GM21515 (cell line): ENCODE measurements around the gene ADGRF4.

ENCODE experiments used
- ATAC-seq: cut with Tn5 transposase; IDR thresholded peaks from one replicate; pipeline ENCODE4 v1.9.1; 2021; ENCODE audit not compliant: unreplicated experiment

Gene ADGRF4

GRCh38 chr6:47680724-47681123, 17.7 kb upstream of the ADGRF4 start:
- no peak for ATAC-seq

- ATAC-seq: no peak
Measured at GRCh38 chr6:47681201-47681990, 17.0 kb upstream of the ADGRF4 start.

GRCh38 chr6:47686411-47686810, 12.0 kb upstream of the ADGRF4 start:
- no peak for ATAC-seq

GRCh38 chr6:47687432-47687831, 10.9 kb upstream of the ADGRF4 start:
- no peak for ATAC-seq

- ATAC-seq: no peak
Measured at GRCh38 chr6:47690214-47690613, 8.2 kb upstream of the ADGRF4 start.

GRCh38 chr6:47690791-47691190, 7.6 kb upstream of the ADGRF4 start:
- no peak for ATAC-seq

GRCh38 chr6:47697925-47698324, 455 bp upstream of the ADGRF4 start:
- ATAC-seq: no peak

GRCh38 chr6:47700053-47700452, 1.7 kb downstream of the ADGRF4 start:
- no peak for ATAC-seq

- no peak for ATAC-seq
Measured at GRCh38 chr6:47700596-47700995, 2.2 kb downstream of the ADGRF4 start.

- ATAC-seq: peak; percentile 93
Measured at GRCh38 chr6:47701363-47701762, 3.0 kb downstream of the ADGRF4 start.

GRCh38 chr6:47709160-47709559, 10.8 kb downstream of the ADGRF4 start:
- ATAC-seq: no peak

- no peak for ATAC-seq
Measured at GRCh38 chr6:47710295-47710694, 11.9 kb downstream of the ADGRF4 start.

GRCh38 chr6:47713200-47713599, 14.8 kb downstream of the ADGRF4 start:
- no peak for ATAC-seq

- ATAC-seq: no peak
Measured at GRCh38 chr6:47714802-47715201, 16.4 kb downstream of the ADGRF4 start.

- ATAC-seq: no peak
Measured at GRCh38 chr6:47715782-47716181, 17.4 kb downstream of the ADGRF4 start.

GRCh38 chr6:47716207-47716606, 17.8 kb downstream of the ADGRF4 start:
- ATAC-seq: no peak

- ATAC-seq: no peak
Measured at GRCh38 chr6:47718571-47718970, 20.2 kb downstream of the ADGRF4 start.

- no peak for ATAC-seq
Measured at GRCh38 chr6:47721189-47721588, 22.8 kb downstream of the ADGRF4 start.

GRCh38 chr6:47722194-47722593, 23.8 kb downstream of the ADGRF4 start:
- ATAC-seq: peak; percentile 52

GRCh38 chr6:47724300-47724699, 25.9 kb downstream of the ADGRF4 start:
- no peak for ATAC-seq

- no peak for ATAC-seq
Measured at GRCh38 chr6:47727391-47727790, 29.0 kb downstream of the ADGRF4 start.

GRCh38 chr6:47729019-47729418, 30.6 kb downstream of the ADGRF4 start:
- no peak for ATAC-seq

GRCh38 chr6:47729457-47729856, 31.1 kb downstream of the ADGRF4 start:
- no peak for ATAC-seq
